Glutamatergic neuron (in vitro differentiated cells): Measurements from ENCODE around the gene TMEM79. TPM values are rescaled to one million over a fixed set of nuclear protein-coding genes. Genes with fewer than 3 reads are reported as not detected.

Experiments
- DNase-seq: peaks from one replicate; pipeline ENCODE4 v3.0.0; 2022
- H3K27ac Mint-ChIP-seq: one replicate; pipeline ENCODE4 v1.8.0; 2020; ENCODE audit warnings: mild to moderate bottlenecking, mixed read lengths, inconsistent platforms; ENCODE audit not compliant: unreplicated experiment
- H3K27me3 Mint-ChIP-seq: one replicate; pipeline ENCODE4 v1.8.0; 2020; ENCODE audit warnings: mild to moderate bottlenecking, moderate library complexity, mixed read lengths, inconsistent platforms; ENCODE audit not compliant: unreplicated experiment
- H3K36me3 Mint-ChIP-seq: one replicate; pipeline ENCODE4 v1.8.0; 2020; ENCODE audit warnings: mild to moderate bottlenecking, mixed read lengths, inconsistent platforms; ENCODE audit not compliant: unreplicated experiment
- H3K4me1 Mint-ChIP-seq: one replicate; pipeline ENCODE4 v1.8.0; 2020; ENCODE audit warnings: mild to moderate bottlenecking, low read depth, mixed read lengths, inconsistent platforms; ENCODE audit not compliant: unreplicated experiment
- H3K4me3 Mint-ChIP-seq: one replicate; pipeline ENCODE4 v1.8.0; 2020; ENCODE audit warnings: mild to moderate bottlenecking, mixed read lengths, inconsistent platforms; ENCODE audit not compliant: unreplicated experiment
- H3K9me3 Mint-ChIP-seq: one replicate; pipeline ENCODE4 v1.8.0; 2020; ENCODE audit warnings: mild to moderate bottlenecking, moderate library complexity, mixed read lengths, inconsistent platforms; ENCODE audit not compliant: unreplicated experiment
- CTCF ChIP-seq: fragments of 200-600 bp; sonication (generic); IDR thresholded peaks from one replicate; pipeline ENCODE4 v1.5.0; 2021; ENCODE audit not compliant: partially characterized antibody, unreplicated experiment
- total RNA-seq: library from RNA; stranded (reverse); fragmentation: NEBNext Ultra II Directional; extraction: Animal tissue kit (Norgen Biotek cat#: 25700); gene quantifications from one replicate; pipeline ENCODE4 v1.2.1, GENCODE V29; 2021; ENCODE audit not compliant: unreplicated experiment

Gene TMEM79
- total RNA-seq, 1 donor from 2014 or later = 2.4 TPM

- H3K4me3 Mint-ChIP-seq = peak overlapping the region; percentile 100
- H3K27me3 Mint-ChIP-seq = peaks cover 4% of the 10 kb centered on the region
- H3K36me3 Mint-ChIP-seq = no peaks in the 10 kb centered on the region
- peaks cover 4% of the 10 kb centered on the region for H3K9me3 Mint-ChIP-seq
- peak overlapping the region; percentile 97 for H3K27ac Mint-ChIP-seq
- TF ChIP-seq CTCF = no peak
- no peak for DNase-seq
- peaks cover 23% of the 10 kb centered on the region for H3K4me1 Mint-ChIP-seq
Observed at GRCh38 chr1:156337052-156337887, 53.1 kb downstream of the TMEM79 start.

GRCh38 chr1:156337888-156338179 lies 53.7 kb downstream of the TMEM79 start:
- no peak for TF ChIP-seq CTCF
- no peak for DNase-seq
- Mint-ChIP-seq H3K9me3 (peaks cover 4% of the 10 kb centered on the region), H3K4me3 (peak overlapping the region; percentile 100), H3K27ac (peak overlapping the region; percentile 97), H3K4me1 (peaks cover 27% of the 10 kb centered on the region), H3K27me3 (peaks cover 4% of the 10 kb centered on the region), H3K36me3 (no peaks in the 10 kb centered on the region)

GRCh38 chr1:156338180-156338976 lies 54.3 kb downstream of the TMEM79 start, which contains the start of the genes CCT3 and TSACC:
Gene CCT3, minus strand, starts transcription at chr1:156338292. Its CDS starts 108 bp downstream, at chr1:156338184.
Gene TSACC, plus strand, starts transcription at chr1:156338526. Its CDS starts 1,232 bp downstream, at chr1:156339758.
- H3K27ac Mint-ChIP-seq = peak within 1 kb of the TSS; percentile 97
- peaks cover 33% of the 10 kb centered on the region for H3K4me1 Mint-ChIP-seq
- H3K36me3 Mint-ChIP-seq = no peaks in the 10 kb centered on the region
- DNase-seq = peak; percentile 99
- H3K27me3 Mint-ChIP-seq = peaks cover 4% of the 10 kb centered on the region
- H3K9me3 Mint-ChIP-seq = peaks cover 4% of the 10 kb centered on the region
- no peak for TF ChIP-seq CTCF
- peak within 1 kb of the TSS; percentile 100 for H3K4me3 Mint-ChIP-seq

Other genes starting within 250 kb of the TMEM79 start
- gene UBQLN4, start 230.5 kb upstream of the TMEM79 start, total RNA-seq = 52.4 TPM
- 47.0 TPM for gene LAMTOR2, start 229.5 kb upstream of the TMEM79 start, total RNA-seq
- not detected for gene RAB25, start 223.2 kb upstream of the TMEM79 start, total RNA-seq
- 114 TPM for gene MEX3A, start 201.9 kb upstream of the TMEM79 start, total RNA-seq
- gene LMNA, start 169.6 kb upstream of the TMEM79 start, total RNA-seq = 47.7 TPM
- gene SEMA4A, start 130.7 kb upstream of the TMEM79 start, total RNA-seq = 4.0 TPM
- 66.0 TPM for gene SLC25A44, start 90.2 kb upstream of the TMEM79 start, total RNA-seq
- gene PMF1, start 71.3 kb upstream of the TMEM79 start, total RNA-seq = 31.6 TPM
- gene BGLAP, start 42.1 kb upstream of the TMEM79 start, total RNA-seq = not detected
- gene PAQR6, start 36.3 kb upstream of the TMEM79 start, total RNA-seq = 10.8 TPM
- gene SMG5, start 1.5 kb upstream of the TMEM79 start, total RNA-seq = 86.6 TPM
- 35.4 TPM for gene GLMP, start 11.4 kb downstream of the TMEM79 start, total RNA-seq
- not detected for gene VHLL, start 15.0 kb downstream of the TMEM79 start, total RNA-seq
- 347 TPM for gene CCT3, start 54.0 kb downstream of the TMEM79 start, total RNA-seq
- gene TSACC, start 54.2 kb downstream of the TMEM79 start, total RNA-seq = not detected
- gene RHBG, start 84.9 kb downstream of the TMEM79 start, total RNA-seq = not detected
- gene MEF2D, start 216.4 kb downstream of the TMEM79 start, total RNA-seq = 50.0 TPM